NCI-H2227 treated with DMSO at 0.1 percent for 48 hours (cell line): ENCODE measurements around the gene GBP6.
"Not testable (repeated sequence)": the region's sequence is repeated elsewhere in the genome, so short reads cannot be mapped to it uniquely, and the experiment has no call there.

ENCODE experiments used
- DNase-seq: peaks from one replicate; lab custom pipeline; 2025; lab: John Stamatoyannopoulos, UW

GBP6 gene, protein sequence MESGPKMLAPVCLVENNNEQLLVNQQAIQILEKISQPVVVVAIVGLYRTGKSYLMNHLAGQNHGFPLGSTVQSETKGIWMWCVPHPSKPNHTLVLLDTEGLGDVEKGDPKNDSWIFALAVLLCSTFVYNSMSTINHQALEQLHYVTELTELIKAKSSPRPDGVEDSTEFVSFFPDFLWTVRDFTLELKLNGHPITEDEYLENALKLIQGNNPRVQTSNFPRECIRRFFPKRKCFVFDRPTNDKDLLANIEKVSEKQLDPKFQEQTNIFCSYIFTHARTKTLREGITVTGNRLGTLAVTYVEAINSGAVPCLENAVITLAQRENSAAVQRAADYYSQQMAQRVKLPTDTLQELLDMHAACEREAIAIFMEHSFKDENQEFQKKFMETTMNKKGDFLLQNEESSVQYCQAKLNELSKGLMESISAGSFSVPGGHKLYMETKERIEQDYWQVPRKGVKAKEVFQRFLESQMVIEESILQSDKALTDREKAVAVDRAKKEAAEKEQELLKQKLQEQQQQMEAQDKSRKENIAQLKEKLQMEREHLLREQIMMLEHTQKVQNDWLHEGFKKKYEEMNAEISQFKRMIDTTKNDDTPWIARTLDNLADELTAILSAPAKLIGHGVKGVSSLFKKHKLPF

DNA sequence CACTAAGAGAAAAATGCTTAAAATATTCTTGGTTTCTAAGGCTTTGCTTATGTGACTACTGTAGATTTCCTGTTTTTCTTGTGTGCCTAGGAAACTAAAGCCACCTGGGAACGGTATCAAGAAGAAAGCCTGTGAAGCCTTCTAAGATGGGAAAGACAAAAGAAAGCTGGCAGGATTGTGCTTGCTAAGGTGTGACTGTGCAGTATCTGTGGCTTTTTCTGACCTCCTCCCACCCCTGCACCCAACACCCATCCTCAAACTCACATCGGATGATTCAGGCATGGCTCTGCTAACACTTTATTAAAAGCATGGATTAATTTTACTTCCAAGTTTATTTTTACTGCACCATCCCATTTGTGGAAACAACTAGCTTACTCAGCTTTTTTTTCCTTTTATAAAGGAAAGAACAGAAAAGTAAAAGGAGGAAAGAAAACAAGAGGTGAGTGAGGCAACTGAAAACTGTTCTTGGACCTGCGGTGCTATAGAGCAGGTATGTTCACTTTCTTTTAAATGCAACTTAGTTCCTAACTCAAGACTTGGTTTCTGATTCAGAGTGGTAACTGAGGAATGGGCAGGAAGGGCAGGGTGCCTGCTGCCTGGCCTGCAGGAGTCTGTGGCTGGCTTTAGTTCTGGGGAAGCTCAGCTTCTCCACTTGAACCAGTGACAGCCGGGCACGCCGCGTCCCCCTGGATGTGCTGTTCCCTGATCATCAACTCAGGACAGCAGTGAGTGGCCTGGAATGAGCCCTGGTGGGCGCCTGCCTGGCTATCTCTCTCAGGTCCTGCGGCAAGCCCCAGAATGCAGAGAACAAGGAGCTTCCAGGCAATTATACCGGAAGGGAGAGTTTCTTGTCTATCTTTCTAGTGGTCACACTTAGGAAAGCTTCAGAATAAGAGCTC, at the start of gene GBP6:
GBP6 (plus strand) TSS at position 422 of the 899 bp plus-strand sequence. CDS start 4,493 bp downstream, outside the sequence.
- DNase-seq: peak; percentile 20

DNA sequence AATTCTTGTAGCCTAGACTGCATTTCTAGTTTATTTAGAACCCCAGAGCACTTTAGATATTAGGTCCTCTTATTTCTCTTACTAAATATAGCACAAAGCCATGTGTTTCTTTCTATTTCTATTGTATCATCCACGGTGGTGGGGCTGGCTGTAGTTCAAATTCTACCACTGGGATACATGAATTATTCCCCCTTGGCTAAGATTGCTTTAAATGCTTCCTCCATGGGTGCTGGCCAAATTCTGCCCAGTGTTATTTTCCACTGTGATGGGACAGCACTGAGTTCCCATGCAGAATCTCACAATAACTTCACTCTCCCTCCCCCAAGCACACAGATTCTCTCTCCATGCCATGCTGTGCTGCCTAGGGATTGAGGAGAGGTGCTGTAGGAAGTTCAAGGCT, 41.5 kb upstream of the GBP6 start:
- DNase-seq: no peak

DNA sequence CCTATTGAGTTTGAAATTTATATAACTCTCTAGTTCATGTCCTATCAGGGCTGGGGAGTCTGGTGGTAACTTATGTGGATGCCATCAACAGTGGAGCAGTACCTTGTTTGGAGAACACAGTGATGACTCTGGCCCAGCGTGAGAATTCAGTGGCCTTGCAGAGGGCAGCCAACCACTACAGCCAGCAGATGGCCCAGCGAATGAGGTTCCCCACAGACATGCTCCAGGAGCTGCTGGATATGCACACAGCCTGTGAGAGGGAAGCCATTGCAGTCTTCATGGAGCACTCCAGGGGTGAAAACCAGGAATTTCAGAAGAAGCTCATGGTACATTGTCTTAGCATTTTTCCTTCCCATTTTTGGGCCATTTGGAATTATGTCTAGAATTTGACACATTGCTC, 32.0 kb upstream of the GBP6 start:
- DNase-seq: no peak

DNA sequence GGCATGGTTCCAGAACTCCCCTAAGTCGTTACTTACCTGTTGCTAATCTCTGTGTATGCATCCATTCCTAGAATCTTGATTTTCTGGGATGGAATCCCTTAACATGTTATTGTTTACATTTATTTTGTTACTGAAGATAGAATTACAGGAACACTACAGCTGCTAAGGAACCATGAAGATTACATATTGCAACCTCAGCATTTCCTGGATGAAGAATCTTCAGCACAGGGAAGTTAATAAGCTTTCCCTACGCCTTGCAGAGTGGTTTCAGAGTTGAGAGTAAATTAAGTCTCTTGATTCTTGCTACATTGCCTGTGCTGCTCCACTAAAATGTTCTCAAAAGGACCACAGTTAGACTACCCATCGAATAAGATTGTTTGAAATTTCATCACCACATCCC, 31.4 kb upstream of the GBP6 start:
- DNase-seq: no peak

DNA sequence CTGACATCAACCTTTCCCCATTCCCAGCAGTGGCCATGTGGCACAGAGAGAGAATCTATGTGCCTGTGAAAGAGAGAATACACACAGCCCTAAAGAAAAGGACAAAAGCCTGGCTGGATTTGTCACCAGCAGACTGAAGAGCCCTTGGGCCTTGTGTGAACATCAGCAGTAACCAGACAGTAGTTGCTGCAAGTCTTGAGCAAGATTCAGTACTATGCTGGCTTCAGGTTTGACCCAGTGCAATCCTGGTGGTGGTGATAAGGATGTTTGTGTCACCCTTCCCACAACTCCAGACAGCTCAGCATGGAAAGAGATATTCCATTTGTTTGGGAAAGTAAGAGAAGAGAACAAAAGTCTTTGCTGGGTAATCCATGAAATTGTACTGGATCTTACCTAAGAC, 28.4 kb upstream of the GBP6 start:
- no peak for DNase-seq

DNA sequence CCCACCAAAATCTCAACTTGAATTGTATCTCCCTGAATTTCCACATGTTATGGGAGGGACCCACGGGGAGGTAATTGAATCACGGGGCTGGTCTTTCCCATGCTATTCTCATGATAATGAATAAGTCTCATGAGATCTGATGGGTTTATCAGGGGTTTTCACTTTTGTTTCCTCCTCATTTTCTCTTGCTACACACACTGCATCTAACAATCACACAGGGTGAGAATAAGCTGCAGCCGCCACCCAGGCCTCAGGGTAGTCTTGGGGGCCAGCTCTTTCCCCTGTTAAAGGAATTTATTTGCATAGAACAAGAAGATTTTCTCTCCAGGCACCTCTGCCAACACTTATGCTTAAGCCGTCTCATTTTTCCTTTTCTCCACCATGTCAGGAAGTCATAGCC, 26.0 kb upstream of the GBP6 start:
- no peak for DNase-seq

DNA sequence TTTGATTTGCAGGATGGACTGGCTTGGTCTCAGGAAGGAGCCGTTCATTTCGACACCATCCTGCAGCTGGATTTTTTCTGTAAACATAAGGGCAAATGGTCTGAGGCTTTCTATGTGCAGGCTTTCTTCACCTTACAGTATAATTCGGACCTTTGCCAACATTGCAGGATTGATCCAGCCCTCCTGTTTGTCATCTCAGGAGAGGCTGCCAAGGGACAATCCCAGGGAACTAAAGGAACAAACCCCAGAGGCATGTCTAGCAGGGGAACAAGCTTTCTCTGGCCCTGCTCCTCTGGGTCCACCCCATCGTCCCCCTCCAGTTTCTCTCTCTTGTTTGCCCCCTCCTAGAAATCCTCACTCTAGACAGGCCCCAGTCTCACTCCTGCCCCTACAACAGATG, 24.8 kb upstream of the GBP6 start:
- no peak for DNase-seq

DNA sequence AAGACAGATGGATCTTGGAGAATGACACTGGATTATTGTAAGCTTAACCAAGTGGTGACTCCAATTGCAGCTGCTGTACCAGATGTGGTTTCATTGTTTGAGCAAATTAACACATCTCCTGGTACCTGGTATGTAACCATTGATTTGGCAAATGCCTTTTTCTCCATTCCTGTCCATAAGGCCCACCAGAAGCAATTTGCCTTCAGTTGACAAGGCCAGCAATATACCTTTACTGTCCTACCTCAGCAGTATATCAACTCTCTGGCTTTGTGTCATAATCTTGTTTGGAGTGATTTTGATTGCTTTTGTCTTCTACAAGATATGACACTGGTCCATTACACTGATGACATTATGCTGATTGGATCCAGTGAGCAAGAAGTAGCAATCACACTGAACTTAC, 18.4 kb upstream of the GBP6 start:
- not testable (repeated sequence) for DNase-seq

DNA sequence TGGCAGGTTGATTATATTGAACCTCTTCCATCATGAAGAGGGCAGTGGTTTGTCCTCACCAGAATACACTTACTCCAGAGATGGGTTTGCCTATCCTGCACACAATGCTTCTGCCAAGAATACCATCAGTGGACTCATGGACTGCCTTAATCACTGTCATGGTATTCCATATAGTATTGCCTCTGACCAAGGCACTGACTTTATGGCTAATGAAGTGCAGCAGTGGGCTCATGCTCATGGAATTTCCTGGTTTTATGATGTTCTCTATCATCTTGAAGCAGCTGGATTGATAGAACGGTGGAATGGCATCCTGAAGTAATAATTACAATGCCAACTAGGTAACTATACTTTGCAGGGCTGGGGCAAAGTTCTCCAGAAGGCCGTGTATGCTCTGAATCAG, 16.6 kb upstream of the GBP6 start:
- DNase-seq: no peak

DNA sequence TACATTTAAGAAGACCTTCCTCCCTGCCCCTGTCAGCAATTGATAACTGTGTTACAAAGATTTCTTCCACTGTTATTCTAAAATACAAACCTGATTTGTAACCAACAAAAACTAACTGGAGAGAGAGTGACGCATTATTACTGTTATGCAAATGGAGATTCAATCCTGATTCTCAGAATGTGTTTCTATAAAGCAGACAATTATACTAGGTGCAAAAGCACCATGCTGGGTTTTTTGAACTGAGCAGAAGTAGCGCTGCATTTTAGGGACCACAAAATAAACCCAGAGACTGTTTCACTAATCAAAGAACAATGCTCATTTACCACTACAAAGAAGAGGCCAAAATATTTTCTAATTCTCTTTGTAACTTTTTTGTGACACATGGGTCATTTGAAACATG, 13.6 kb upstream of the GBP6 start:
- DNase-seq: no peak

DNA sequence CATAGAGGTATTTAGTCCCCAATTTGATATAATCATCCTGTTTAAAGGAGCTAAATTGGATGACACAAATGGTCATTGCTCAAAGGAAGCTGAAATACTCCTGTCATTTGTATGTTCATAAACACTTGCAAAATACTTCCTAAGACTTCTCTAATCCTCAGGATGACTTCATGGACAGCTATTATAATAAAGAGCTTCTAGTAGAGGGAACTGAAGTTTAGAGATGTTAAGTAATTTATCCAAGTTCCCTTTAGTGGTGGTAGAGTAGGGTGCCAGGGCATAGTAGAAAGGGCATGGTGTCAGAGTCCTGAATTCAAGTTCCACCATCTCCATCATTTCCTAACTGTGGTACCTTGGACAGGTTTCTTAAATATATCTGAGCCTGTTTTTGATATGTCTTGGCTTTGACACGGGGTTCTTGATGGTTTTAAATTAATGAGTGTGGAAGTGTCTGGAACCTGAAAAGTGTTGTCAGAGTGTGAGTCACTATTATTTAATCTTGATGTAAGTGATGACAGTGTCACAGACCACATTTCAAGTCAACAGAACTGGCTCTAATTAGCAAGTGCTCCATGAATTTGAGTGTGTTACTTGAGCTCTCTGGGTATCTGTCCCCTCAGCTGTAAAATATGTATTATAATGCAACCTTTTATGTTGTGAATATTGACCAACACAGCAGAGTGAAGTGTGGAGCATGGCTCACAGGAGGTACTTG, 12.1 kb upstream of the GBP6 start:
- DNase-seq: no peak

DNA sequence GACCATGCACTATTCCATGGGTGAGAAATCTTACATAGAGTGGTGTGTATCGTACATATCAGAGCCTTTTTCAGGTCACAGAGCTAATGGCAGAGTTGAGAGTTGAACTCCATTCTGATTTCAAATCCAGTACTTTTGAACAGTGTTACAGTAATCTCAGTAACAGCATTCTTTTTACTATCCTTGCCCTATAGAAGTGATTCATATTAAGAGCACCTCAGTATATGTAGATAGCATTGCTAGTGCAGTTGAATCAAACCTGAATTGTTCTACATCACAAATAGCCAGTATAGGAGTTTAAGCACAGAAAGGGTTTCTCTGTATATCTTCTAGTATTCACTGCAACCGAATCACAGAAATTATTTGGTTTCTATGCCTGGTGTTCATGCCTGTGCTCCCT, 11.4 kb upstream of the GBP6 start:
- DNase-seq: no peak

DNA sequence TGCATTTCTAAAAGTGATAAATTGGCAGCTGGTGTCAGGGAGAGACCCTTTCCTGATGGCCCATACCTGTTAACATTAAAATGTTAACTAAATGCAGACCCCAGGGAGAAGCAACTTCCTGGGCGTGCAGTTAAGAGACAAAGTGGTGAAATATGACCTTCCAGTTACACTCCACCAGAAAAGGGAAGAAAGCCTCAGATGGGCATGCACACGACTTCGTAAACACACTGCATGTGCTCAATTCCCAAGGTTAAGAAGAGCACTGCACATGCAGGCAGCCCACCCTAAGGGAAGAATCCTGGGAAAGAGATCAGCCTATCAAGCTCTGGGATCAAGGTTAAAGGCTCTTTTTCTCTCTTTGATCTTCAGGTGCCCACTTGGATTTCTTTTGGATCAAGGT, 9.7 kb upstream of the GBP6 start:
- no peak for DNase-seq

DNA sequence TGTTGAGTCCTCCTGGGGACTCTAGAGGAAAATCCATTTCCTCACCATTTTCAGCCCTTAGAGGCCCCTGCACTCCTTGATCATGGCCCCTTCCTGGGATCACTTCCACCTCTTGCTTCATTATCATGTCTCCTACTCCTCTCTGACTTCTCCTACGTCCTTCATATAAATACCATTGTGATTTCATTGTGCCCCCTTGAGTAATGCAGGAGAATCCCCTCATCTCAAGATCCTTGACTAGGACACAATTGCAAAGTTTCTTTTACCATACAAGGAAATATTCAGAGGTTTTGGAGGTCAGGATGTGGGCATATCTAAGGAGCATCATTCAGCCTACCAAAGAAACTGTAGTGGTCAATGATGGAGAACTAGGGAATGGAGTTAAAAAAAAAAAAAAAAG, 8.8 kb upstream of the GBP6 start:
- DNase-seq: no peak

DNA sequence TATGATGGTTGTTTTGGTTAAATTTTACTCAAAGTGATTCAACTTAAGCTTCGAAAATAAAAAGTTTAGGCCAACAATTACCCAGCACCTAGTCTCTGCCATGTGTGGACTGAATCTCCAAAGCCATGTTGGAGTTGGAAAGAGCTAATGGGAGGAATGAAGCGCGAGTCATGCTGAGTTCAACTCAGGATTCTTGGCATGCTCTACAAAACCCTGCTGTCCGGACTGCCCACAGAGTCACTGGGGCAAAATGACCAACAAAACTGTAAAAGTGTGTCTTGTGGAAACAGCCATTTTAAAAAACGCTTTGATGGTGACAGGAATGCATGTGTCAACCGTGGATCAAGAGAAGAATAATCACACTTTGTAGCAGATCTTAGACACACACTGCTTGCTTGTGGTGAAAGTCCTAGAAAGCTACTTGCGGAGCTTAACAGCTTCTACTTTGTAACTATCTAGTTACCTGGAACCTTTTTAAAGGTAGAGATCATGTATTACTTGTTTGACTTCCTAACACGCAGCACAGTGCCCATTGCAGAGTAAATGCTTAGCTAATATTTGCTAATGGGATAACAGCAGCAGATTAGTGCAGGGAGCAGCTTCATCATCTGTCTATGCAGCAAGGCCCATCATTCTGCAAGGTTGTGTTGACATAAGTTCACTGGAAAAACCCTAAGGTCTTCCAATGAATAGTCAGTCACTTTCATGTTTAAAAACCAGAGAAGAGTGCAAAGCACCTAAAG, 7.0 kb upstream of the GBP6 start:
- no peak for DNase-seq

DNA sequence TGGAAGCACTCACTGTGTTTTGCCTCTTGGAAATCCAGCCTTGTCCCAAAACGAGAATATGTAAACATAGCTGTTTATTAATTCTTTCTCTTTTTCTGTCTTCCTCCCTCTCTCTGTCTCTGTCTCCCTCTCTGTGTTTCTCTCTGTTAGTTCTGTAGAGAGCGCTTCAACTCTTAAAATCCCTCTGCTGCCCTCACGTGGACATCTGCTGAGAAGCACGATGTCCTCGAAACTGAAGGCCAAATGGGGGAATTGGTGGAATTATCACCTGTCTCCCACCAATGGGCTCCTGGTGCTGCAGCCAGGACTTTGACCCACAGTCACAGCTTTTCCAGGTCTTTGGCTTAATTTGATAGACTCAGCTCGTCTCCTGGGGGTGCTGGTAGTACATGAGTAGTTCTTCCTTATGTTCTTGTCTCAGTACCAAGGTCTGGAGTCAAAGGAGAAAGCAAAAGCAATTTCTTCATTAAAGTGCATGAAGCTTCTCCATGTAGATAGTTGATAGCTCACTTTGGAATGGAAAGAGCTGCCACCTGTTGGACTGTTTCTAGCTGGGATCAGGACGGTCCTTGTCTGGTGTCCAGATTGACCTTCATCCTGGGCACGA, 5.5 kb upstream of the GBP6 start:
- peak; percentile 51 for DNase-seq

DNA sequence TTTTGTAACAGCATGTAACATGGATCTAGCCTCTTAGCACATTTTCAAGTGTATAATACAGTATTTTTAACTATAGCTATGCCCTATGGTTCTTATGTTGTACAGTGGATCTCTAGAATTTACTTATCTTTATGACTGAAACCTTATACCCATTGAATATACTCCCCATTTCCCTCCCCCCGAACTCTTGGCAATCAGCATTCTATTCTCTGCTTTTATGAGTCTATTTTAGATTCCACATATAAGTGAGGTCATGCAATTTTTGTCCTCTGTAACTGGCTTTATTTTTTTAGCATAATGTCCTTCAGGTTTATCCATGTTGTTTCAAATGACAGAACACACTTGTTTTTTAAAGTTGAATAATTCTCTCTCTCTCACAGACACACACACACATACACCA, 3.1 kb upstream of the GBP6 start:
- DNase-seq: no peak

DNA sequence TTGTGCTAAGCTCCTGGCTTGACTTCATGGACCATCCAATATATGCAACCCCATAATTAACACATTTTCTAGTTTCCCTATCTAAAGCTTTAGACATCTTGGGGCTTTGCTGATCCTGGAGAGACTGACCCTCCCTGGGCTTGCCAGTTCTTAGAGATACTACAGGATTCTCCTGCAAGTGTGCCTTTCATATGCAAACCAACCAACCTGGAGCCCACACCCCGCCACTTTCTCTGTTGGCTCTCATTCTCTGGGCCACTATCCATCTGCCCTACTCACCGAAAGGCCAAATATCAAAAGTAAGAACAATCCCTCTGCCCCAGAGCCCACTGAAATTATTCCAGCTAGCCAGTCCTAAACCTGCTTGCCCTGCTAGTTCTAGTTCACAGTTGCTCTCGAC, 2.2 kb upstream of the GBP6 start:
- DNase-seq: no peak

DNA sequence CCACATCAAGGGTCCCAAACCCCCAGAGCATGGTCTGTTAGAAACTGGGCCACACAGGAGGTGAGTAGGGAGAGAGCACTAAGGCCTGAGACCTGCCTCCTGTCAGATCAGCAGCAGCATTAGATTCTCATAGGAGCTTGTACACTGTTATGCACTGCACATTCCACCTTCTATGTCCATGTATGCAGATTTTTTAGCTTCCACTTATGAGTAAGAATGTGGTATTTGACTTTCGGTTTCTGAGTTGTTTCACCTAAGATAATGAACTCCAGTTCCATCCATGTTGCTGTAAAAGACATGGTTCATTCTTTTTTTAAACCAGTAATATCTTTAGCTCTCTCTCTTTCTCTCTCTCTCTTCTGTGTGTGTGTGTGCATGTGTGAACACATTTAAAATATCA, 663 bp upstream of the GBP6 start:
- no peak for DNase-seq

DNA sequence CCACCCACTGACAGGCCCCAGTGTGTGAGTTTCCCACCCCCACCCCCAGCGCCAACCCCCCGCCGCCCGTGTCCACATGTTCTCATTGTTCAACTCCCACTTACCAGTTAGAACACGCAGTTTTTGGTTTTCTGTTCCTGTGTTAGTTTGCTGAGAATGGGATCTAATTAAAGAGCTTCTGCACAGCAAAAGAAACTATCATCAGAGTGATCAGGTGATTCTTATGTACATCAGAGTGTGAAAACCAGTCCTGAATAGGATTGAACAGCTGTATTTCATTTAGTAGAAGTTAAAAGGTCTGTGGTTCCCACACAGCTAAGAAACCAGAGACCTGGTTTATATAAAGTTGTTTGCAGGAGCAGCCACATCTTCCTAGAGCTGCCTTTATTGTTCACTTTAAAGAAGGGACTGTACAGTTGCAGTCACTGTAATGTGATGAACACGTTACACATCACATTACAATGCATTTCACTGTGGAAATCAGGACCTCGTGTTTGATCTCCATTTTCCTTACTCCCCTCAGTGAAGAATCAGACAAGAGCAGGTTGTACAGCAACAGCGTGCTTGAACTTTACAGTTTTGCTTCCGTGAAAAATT, 1.2 kb downstream of the GBP6 start:
- peak; percentile 33 for DNase-seq

DNA sequence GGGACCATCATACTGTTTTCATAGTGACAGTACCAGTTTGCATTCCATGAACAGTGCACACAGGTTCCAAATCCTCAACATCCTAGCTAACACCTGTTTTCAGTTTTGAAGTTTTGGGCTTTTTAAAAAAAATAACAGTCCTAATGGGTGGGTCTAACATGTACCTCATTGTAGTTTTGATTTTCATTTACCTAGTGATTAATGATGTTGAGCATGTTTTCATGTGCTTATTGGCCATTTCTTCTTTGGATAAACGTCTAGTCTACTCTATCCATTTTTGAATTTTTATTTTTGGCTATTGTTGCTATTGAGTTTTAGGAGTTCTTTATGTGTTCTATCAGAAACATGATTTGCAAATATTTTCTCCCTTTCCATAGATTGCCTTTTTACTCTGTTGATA, 3.4 kb downstream of the GBP6 start:
- no peak for DNase-seq
